Fibroblast of the aortic adventitia (primary cell): ENCODE measurements around the gene PRKAB1. TPM values are rescaled to one million over a fixed set of nuclear protein-coding genes. Genes with fewer than 3 reads are reported as not detected.

ENCODE experiments used
- DNase-seq: peaks from one replicate; pipeline ENCODE4 v3.0.0-alpha.2; 2010; ENCODE audit warnings: low read depth
- H3K4me3 ChIP-seq: 2 replicates; pipeline ENCODE4 v1.5.1; 2011; ENCODE audit warnings: low read depth, mild to moderate bottlenecking, control low read depth, low read length, moderate library complexity
- total RNA-seq: library from RNA; depleted of rRNA; stranded (reverse); fragments of >200 nt; gene quantifications from 2 replicates; pipeline ENCODE4 v1.2.3, GENCODE V29; 2012; ENCODE audit warnings: low replicate concordance
- TF ChIP-seq, protein P1 (sequence below): IDR thresholded peaks from 2 replicates; pipeline ENCODE4 v1.5.1; 2011; ENCODE audit warnings: mild to moderate bottlenecking, low read length, control low read depth, inconsistent platforms; ENCODE audit not compliant: insufficient read depth

Gene PRKAB1
- total RNA-seq, 1 donor = 19.9 TPM

GRCh38 chr12:119683816-119684215 lies 15.9 kb downstream of the PRKAB1 start:
- no peak overlapping the region for H3K4me3 ChIP-seq
- no peak for DNase-seq
- TF ChIP-seq, protein P1, sequence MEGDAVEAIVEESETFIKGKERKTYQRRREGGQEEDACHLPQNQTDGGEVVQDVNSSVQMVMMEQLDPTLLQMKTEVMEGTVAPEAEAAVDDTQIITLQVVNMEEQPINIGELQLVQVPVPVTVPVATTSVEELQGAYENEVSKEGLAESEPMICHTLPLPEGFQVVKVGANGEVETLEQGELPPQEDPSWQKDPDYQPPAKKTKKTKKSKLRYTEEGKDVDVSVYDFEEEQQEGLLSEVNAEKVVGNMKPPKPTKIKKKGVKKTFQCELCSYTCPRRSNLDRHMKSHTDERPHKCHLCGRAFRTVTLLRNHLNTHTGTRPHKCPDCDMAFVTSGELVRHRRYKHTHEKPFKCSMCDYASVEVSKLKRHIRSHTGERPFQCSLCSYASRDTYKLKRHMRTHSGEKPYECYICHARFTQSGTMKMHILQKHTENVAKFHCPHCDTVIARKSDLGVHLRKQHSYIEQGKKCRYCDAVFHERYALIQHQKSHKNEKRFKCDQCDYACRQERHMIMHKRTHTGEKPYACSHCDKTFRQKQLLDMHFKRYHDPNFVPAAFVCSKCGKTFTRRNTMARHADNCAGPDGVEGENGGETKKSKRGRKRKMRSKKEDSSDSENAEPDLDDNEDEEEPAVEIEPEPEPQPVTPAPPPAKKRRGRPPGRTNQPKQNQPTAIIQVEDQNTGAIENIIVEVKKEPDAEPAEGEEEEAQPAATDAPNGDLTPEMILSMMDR = no peak

- DNase-seq = peak; percentile 69
- TF ChIP-seq, protein P1 = no peak
- no peak overlapping the region for H3K4me3 ChIP-seq
Measured at GRCh38 chr12:119684711-119685369, 16.9 kb downstream of the PRKAB1 start.

- TF ChIP-seq, protein P1 = no peak
- no peak overlapping the region for H3K4me3 ChIP-seq
- no peak for DNase-seq
Measured at GRCh38 chr12:119685375-119685774, 17.4 kb downstream of the PRKAB1 start.

GRCh38 chr12:119686355-119686754 lies 18.4 kb downstream of the PRKAB1 start:
- no peak for DNase-seq
- H3K4me3 ChIP-seq = no peak overlapping the region
- TF ChIP-seq, protein P1 = no peak

GRCh38 chr12:119686776-119687175 lies 18.8 kb downstream of the PRKAB1 start:
- H3K4me3 ChIP-seq = no peak overlapping the region
- TF ChIP-seq, protein P1 = no peak
- no peak for DNase-seq

- DNase-seq = no peak
- TF ChIP-seq, protein P1 = no peak
- no peak overlapping the region for H3K4me3 ChIP-seq
Measured at GRCh38 chr12:119687406-119687805, 19.5 kb downstream of the PRKAB1 start.

- no peak overlapping the region for H3K4me3 ChIP-seq
- TF ChIP-seq, protein P1 = no peak
- no peak for DNase-seq
Measured at GRCh38 chr12:119687879-119688278, 19.9 kb downstream of the PRKAB1 start.
